ENCODE results near the gene DR1. TPM values are rescaled to one million over a fixed set of nuclear protein-coding genes. Genes with fewer than 3 reads are reported as not detected.

Gene DR1
- total RNA-seq, 1 experiment from 2014 or later = 87.3 TPM

GRCh38 chr1:93304716-93305138, 41.0 kb upstream of the DR1 start:
- no peak overlapping the region for H3K4me2 ChIP-seq (ENCODE audit: insufficient read depth, insufficient read length, low read length)
- H2BK12ac ChIP-seq (ENCODE audit: insufficient read length, low read depth, low read length) = no peak overlapping the region
- H4K5ac ChIP-seq (ENCODE audit: insufficient read length, low read depth, low read length) = no peak overlapping the region
- no peak overlapping the region for H3K4ac ChIP-seq (ENCODE audit: low read depth, low read length)
- H2BK120ac ChIP-seq (ENCODE audit: low read depth, low read length, poor library complexity, severe bottlenecking) = no peak overlapping the region
- H3K14ac ChIP-seq (ENCODE audit: insufficient read depth, low read length) = no peak overlapping the region
- no peak overlapping the region for H2BK20ac ChIP-seq (ENCODE audit: low read depth, low read length, poor library complexity, severe bottlenecking)
- H2BK5ac ChIP-seq (ENCODE audit: insufficient read length, low read length) = no peak overlapping the region
- no peak overlapping the region for H4K91ac ChIP-seq (ENCODE audit: insufficient read length, low read depth, low read length)
- no peak overlapping the region for H2BK15ac ChIP-seq (ENCODE audit: low read depth, low read length)
- no peak overlapping the region for H3K18ac ChIP-seq (ENCODE audit: insufficient read length, low read depth, low read length)
- Mint-ChIP-seq H3K9me3 (no peaks in the 10 kb centered on the region), H3K4me1 (peaks cover 26 to 30% of the 10 kb centered on the region in 2 experiments), H3K27ac (peak overlapping the region in 1 of 3 experiments; percentile 24; a peak in 2 of 7 replicates), H3K27me3 (ENCODE audit: low read depth) (no peaks in the 10 kb centered on the region), H3K36me3 (ENCODE audit: insufficient read depth in 1 of 3, low read depth in 3 of 3) (no peaks in the 10 kb centered on the region; a peak in 1 of 7 replicates), H3K4me3 (no peak overlapping the region)
- no peak overlapping the region for H3K27ac ChIP-seq (ENCODE audit: insufficient read length, low read depth, low read length)
- no peak overlapping the region for H3K9ac ChIP-seq (ENCODE audit: extremely low read depth, insufficient read length, low read length)
- no peak overlapping the region for H3K56ac ChIP-seq (ENCODE audit: insufficient read length, low read depth, low read length)
- DNase-seq = no peak
- no peaks in the 10 kb centered on the region for H4K20me1 ChIP-seq (ENCODE audit: control insufficient read depth, insufficient read depth, insufficient read length)
- TF ChIP-seq, protein P1, sequence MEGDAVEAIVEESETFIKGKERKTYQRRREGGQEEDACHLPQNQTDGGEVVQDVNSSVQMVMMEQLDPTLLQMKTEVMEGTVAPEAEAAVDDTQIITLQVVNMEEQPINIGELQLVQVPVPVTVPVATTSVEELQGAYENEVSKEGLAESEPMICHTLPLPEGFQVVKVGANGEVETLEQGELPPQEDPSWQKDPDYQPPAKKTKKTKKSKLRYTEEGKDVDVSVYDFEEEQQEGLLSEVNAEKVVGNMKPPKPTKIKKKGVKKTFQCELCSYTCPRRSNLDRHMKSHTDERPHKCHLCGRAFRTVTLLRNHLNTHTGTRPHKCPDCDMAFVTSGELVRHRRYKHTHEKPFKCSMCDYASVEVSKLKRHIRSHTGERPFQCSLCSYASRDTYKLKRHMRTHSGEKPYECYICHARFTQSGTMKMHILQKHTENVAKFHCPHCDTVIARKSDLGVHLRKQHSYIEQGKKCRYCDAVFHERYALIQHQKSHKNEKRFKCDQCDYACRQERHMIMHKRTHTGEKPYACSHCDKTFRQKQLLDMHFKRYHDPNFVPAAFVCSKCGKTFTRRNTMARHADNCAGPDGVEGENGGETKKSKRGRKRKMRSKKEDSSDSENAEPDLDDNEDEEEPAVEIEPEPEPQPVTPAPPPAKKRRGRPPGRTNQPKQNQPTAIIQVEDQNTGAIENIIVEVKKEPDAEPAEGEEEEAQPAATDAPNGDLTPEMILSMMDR (conservative IDR thresholded peaks at IDR 0.05) = peak; percentile 97
- no CpG with 5 or more reads among the region's 2 CpGs for WGBS (ENCODE audit: extremely low coverage, insufficient read length, low lambda C conversion rate)
- no peaks in the 10 kb centered on the region for H3K9me3 ChIP-seq (ENCODE audit: control insufficient read depth, low read depth, low read length)
- no peak overlapping the region for H4K8ac ChIP-seq (replicated peaks; ENCODE audit: insufficient read length, low read depth, low read length)
- no peaks in the 10 kb centered on the region for H3K27me3 ChIP-seq (ENCODE audit: insufficient read depth, low read length)
- H2AK5ac ChIP-seq (ENCODE audit: insufficient read length, low read length) = no peak overlapping the region
- no peak overlapping the region for H3T11ph ChIP-seq (ENCODE audit: low read length)
- no peaks in the 10 kb centered on the region for H3K79me1 ChIP-seq (ENCODE audit: insufficient read depth, low read depth, low read length, poor library complexity, severe bottlenecking)
- H3K79me2 ChIP-seq (ENCODE audit: insufficient read depth, low read length) = no peaks in the 10 kb centered on the region
- no peak overlapping the region for H2AFZ ChIP-seq (ENCODE audit: low read length)
- H3K23ac ChIP-seq (ENCODE audit: insufficient read length, low read depth, low read length) = no peak overlapping the region
- no peaks in the 10 kb centered on the region for H3K4me1 ChIP-seq (ENCODE audit: insufficient read depth, low read length)
- H3K23me2 ChIP-seq (ENCODE audit: insufficient read length, low read depth, low read length, poor library complexity, severe bottlenecking) = no peaks in the 10 kb centered on the region

Data from H9 (cell line).